ENCODE data around the gene BCDIN3D.

- TF ChIP-seq, protein P1, sequence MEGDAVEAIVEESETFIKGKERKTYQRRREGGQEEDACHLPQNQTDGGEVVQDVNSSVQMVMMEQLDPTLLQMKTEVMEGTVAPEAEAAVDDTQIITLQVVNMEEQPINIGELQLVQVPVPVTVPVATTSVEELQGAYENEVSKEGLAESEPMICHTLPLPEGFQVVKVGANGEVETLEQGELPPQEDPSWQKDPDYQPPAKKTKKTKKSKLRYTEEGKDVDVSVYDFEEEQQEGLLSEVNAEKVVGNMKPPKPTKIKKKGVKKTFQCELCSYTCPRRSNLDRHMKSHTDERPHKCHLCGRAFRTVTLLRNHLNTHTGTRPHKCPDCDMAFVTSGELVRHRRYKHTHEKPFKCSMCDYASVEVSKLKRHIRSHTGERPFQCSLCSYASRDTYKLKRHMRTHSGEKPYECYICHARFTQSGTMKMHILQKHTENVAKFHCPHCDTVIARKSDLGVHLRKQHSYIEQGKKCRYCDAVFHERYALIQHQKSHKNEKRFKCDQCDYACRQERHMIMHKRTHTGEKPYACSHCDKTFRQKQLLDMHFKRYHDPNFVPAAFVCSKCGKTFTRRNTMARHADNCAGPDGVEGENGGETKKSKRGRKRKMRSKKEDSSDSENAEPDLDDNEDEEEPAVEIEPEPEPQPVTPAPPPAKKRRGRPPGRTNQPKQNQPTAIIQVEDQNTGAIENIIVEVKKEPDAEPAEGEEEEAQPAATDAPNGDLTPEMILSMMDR (IDR thresholded peaks at IDR 0.05; ENCODE audit: low read depth, low read length, missing input control) = no peak
- TF ChIP-seq, protein P2, sequence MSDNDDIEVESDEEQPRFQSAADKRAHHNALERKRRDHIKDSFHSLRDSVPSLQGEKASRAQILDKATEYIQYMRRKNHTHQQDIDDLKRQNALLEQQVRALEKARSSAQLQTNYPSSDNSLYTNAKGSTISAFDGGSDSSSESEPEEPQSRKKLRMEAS (IDR thresholded peaks at IDR 0.05) = no peak
- TF ChIP-seq, protein P3, sequence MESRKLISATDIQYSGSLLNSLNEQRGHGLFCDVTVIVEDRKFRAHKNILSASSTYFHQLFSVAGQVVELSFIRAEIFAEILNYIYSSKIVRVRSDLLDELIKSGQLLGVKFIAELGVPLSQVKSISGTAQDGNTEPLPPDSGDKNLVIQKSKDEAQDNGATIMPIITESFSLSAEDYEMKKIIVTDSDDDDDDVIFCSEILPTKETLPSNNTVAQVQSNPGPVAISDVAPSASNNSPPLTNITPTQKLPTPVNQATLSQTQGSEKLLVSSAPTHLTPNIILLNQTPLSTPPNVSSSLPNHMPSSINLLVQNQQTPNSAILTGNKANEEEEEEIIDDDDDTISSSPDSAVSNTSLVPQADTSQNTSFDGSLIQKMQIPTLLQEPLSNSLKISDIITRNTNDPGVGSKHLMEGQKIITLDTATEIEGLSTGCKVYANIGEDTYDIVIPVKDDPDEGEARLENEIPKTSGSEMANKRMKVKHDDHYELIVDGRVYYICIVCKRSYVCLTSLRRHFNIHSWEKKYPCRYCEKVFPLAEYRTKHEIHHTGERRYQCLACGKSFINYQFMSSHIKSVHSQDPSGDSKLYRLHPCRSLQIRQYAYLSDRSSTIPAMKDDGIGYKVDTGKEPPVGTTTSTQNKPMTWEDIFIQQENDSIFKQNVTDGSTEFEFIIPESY (IDR thresholded peaks at IDR 0.05) = no peak
Measured at GRCh38 chr12:49871263-49871561, 28.3 kb upstream of the BCDIN3D start.
